Activated CD4-positive, alpha-beta T cell treated with anti-CD3 and anti-CD28 coated beads for 1 hour (primary cell): ENCODE data around the gene MAP3K3.

Source experiments
- DNase-seq: peaks from one replicate; pipeline ENCODE4 v3.0.0-alpha.2; 2020

The MAP3K3 gene

DNA sequence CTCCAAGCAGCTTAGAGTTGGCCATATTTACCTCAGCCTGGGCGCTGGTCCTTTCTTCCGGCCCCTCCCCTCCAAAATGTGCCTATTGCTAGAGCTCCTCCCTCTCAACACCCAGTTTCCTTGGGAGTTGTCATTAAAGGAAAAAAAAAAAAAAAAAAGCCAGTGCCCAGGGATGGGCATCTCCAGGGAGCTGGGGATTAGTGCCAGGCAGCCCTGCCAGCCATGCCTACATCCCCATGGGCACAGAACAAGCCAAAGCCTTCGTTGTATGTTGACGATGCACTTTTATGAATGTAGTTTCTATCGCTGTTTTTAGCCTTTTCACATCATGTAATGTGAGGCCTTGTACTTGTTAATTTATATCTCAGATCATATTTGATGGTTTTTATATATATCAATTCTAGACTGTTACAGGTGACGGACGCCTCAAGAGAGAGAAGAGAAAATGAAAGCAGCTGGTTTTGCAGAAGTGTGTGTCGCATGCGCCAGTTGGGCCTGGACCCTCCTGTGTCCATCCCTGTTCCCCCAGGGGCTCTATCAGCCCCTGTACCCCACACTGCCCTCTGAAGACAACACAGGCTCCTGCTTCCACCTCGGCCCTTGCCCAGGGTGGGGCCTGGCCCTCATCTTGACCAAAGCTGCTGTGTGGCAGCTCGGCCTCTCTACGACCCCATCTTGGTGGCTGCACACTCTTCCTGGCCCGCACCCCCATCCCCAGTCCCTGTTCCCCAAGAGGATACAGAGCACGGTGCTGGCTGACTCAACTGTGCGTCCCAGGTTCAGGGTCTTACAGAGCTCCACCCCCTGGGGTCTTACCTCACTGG, 72.9 kb downstream of the MAP3K3 start:
- DNase-seq = no peak

GRCh38 chr17:63695889-63696288, 73.7 kb downstream of the MAP3K3 start:
- DNase-seq = no peak

DNA sequence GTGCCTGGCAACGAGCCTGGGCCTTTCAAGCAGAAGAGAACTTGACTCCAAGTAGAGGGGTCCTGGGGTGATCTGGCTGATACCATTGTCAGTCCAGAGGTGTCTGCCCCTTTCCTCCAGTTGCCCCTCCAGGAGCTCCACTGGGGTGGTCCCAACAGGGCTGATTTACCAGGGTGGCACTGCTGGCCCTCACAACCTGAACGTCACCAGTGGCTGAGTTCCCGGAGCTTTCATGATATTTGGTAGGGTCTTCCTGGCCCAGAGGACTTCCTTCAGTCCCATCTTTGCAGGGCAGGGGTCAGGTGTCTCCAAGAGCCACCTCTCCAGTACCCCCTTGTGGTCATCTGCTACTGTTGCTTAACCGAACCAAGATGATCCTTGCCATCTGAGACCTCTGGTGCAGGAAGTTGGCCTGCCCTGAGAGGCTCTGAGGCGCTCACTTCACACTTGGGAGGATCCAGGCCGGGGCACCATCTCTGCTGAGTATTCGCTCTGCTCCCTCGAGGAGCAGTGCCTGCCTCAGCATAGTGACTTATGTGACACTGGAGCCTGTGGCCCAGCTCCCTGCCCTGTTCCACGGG, 74.3 kb downstream of the MAP3K3 start:
- DNase-seq = peak; percentile 27

GRCh38 chr17:63697341-63698286, 75.4 kb downstream of the MAP3K3 start:
- DNase-seq = peak; percentile 72

DNA sequence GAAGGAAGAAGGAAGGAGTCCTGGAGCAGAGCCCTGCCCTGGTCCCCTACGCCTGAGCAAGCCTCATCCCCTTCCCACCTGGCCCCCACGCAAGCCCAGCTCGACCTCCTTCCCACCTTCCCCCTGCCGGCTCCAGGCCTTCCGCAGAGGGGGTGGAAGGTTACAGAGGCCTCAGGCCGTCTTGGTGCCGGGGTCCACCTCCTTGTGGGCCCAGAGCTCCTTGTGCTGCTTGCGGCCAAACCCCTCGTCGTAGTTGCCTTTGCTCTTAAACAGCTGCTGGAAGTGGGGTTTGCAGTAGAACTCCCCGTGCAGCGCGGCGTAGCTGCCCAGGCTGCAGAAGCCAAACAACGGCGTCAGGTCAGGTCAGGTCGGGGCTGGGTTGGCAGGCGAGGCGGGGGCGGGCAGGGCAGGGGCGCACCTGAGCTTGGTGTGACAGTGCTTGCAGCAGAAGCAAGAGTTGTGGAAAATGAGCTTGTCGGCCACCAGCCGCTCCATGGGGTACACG, 76.2 kb downstream of the MAP3K3 start:
- DNase-seq = no peak

DNA sequence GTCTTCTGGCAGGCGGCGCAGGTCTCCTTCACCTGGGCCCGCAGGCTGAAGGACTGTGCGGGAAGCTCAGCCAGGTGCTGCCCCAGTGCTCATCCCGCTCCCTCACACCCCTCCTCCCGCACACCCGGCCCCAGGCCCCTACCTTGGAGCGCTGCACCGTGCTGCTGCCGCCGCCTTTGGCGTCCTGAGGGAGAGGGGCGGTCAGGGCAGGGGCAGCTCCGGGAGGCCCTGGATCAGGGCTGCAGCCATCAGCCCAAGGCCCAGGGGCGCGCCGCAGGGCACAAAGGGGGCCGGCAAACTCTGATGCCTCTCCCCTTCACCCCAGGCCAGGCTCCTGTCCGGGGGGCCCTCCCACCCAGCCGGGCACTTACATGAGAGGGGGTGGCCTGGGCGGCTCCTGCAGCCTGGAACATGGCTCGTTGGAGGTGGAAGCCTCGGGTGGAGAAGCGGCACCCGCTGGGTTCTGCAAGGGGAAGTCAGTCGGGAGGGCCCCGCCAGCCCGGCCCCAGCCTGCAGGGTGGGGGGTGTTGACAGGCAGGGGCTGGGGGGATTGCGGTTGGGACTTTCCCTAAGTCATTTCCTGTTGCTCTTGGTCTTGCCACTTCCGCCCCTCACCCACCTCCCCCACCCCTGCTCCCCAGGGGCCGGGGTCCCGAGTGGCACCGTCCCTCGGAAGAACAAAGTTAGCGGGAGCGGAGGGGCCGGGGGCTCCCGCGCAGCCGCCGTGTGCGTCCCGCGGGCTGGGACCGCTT, 76.8 kb downstream of the MAP3K3 start:
- peak; percentile 78 for DNase-seq

DNA sequence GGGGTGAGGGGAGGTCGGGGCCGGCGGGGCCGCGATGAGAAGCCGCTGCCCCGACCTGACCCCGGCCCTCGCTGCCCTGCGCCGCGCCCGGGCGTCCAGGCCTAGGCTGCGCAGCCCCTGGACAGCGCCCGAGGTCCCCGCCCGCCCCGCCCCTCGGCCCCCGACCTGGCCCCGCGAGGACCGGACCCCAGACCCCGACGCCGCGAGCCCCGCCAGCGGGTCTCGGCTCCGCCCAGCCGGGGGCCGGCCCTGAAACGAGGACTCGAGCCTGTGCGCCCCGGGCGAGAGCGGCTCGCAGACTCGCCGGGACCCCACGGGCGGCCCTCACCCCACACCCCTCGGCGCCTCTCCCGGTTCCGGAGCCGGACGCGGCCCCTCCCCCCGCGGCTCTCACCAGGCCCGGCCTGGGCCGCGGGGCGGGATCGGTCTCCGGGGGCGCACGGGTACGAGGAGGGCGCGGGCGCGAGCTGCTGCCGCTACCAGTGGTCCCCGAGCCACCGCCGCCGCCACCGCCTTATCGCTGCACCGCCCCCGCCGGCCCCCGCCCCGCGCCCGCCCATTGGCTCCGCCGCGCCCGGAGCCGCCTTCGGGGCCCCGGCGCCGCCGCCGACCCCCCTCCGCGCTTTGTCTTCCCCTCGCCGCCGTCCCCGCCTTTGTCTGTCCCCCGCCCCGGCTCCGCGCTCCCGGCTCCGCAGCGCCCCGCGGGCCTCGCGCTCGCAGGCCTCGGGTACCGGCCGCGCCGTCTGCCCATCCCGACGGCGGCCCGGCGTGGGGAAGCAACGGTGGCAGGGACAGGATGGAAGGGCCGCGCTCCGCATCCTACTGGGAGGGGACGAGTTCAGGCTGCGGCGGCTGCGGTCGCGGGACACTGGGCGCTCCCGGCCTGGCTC, 77.7 kb downstream of the MAP3K3 start, which contains the start of gene LIMD2:
LIMD2 (minus strand) TSS at position 488 of the 890 bp plus-strand sequence. CDS start 827 bp downstream, outside the sequence.
- peak; percentile 81 for DNase-seq

GRCh38 chr17:63700528-63701455, 78.6 kb downstream of the MAP3K3 start:
- DNase-seq = peak; percentile 37

GRCh38 chr17:63701456-63701820, 79.2 kb downstream of the MAP3K3 start:
- no peak for DNase-seq

GRCh38 chr17:63701868-63702720, 79.9 kb downstream of the MAP3K3 start:
- DNase-seq = peak; percentile 65

DNA sequence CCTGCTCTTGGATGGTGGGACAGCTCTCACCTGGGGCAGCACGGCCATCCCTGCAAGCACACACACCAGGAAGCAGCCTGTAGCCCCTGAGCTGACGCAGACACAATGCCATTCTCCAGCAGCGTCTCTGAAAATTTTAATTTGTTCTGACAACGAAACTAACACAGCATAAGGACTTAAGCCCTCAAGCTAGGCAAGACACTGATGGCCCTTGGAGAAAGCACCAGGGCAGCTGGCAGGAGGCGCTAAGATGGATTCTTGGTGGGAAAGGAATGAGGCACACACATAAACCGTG, 80.5 kb downstream of the MAP3K3 start:
- no peak for DNase-seq

DNA sequence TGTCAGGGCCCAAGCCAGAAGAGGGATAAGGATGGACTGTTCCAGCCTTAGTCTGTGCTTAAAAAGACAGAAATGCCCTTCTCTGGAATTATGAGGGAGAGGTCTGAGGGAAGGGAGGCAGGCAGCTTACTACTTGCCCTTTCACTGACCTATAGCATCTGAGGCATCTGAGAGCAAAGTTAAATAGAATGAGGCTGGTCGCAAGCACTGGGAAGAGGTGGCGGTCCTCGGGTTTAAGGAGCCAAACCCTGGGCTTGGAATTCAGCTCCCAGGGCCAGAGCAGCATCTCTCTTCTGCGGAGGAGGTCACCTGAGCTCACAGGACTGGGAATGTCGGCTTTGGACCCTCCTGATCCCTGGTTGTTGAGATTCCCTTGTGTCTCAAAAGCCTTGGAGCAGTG, 80.8 kb downstream of the MAP3K3 start:
- DNase-seq = no peak

GRCh38 chr17:63703556-63704258, 81.5 kb downstream of the MAP3K3 start:
- no peak for DNase-seq

DNA sequence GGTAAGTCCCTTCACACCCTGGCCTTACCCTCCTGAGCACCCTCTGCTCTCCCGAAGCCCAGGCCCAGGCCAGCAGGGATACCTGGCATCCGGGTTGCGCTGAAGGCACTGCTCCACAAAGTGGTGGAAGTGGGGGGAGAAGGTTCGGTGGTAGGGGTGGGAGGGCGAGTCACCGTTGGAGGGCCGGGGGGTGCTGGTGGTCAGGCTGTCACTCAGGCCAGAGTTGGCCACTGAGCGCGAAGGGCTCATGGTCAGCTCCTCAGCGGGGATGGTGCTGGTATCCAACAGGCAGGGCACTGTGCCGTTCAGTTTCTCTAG, 82.0 kb downstream of the MAP3K3 start:
- DNase-seq = no peak

GRCh38 chr17:63704836-63705235, 82.6 kb downstream of the MAP3K3 start:
- DNase-seq = no peak

DNA sequence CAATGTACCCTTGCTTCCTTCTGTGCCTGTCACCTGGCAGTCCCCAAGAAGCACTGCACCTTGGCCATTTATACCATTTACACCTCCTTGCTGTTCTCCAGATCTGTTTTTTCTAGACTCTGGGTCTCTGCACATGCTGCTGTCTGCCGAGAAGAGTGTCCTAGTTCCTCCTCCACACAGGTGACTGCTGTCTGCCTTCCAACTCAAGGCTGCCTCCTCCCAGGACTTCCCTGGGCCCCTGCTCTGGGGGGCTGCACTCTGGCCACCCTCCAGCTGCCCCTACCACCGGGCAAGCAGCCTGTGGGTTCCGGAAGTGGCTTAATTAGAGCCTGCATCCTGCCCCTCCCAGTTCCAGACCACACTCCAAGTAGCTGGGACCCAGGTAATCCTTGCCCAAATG, 83.4 kb downstream of the MAP3K3 start:
- DNase-seq = no peak

DNA sequence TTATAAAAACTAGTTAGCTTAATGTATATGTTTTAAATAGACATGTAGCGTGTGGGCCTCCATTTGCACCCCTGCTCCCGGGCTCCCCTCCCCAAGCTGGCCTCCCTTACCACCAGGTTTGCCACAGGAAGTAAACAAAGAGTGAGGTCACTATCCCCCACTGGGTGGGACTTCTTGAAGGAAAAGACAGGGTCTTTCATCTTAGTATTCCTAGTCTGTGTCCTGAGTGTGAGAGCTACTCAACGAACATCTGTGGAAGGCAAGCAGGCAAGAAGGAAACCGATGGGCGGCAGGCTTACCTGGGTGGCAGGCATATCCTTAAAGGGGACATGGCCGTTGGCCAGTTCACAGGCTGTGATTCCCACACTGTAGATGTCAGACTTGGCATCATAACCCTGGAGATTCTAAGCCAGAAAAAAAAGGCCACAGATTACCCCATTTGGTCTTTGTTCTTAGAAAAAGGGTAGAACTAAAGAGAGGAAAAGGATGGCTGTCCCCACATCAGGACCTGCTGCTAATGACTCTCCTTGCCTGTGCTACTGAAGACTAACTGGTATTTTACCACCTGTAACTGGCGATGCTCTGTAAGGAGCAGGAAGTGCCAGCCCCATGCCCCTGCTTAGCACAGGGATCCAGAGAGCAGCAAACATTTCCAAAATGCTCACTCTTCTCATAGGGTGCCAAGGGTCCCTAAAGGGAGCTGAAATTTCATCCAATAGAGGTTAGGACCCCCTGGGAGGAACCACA, 84.3 kb downstream of the MAP3K3 start:
- no peak for DNase-seq

DNA sequence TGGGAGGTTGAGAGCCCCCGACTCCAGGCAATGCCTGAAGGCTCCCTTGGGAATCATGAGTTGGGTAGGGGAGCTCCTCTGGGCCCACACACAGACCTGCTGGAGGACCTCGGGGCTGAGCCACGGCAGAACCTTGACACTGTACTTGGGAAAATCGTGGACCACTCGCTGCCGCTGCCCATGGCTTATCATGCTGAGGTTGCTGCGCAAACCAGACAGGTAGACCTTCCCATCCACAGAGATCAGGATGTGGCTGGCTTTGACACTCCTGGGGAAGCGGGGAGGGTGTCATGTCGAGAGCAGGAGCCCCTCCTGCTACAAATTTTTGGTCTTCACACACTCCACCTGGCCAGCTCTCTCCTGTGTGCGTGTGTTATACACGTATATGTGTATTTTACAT, 84.9 kb downstream of the MAP3K3 start:
- DNase-seq = no peak
